Esophagus squamous epithelium (tissue), 4 donors: ENCODE measurements around the gene OIT3.

ENCODE experiments used
- POLR2A ChIP-seq, 4 donors: fragments of 450-650 bp; IDR thresholded peaks; one replicate each; pipeline ENCODE4 v1.6.1; 2017; ENCODE audit warnings: antibody characterized with exemption in 4 of 4, mild to moderate bottlenecking in 4 of 4, moderate library complexity in 3 of 4
- TF ChIP-seq, protein P1 (sequence below), 6 experiments: fragments of 450-650 bp in 4 of 6; fragments of 200-600 bp in 2 of 6; sonication (generic) in 2 of 6; IDR thresholded peaks; one replicate each; pipeline ENCODE4 v1.5.1; 2016 to 2019; ENCODE audit warnings: antibody characterized with exemption in 6 of 6, mild to moderate bottlenecking in 4 of 6, moderate library complexity in 4 of 6

DNA sequence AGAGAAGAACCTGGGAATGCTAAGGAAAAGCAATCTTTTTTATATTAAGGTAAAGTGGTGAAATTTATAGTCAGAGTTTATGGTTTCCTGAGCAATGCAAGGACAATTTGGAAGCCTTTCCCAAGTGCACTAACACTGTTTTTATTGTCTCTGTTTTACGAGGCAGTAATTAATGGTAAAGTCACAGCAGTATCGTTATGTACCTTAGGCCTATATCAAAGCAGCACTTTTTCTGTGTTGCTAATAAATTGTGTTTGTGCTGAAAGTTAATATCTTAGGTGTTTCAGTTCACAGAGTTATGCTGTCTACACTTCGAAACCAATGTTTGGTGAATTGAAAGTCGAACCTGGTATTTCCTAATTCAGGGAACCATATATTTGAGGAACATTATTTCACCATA lies 19.2 kb downstream of the OIT3 start:
- TF ChIP-seq, protein P1, sequence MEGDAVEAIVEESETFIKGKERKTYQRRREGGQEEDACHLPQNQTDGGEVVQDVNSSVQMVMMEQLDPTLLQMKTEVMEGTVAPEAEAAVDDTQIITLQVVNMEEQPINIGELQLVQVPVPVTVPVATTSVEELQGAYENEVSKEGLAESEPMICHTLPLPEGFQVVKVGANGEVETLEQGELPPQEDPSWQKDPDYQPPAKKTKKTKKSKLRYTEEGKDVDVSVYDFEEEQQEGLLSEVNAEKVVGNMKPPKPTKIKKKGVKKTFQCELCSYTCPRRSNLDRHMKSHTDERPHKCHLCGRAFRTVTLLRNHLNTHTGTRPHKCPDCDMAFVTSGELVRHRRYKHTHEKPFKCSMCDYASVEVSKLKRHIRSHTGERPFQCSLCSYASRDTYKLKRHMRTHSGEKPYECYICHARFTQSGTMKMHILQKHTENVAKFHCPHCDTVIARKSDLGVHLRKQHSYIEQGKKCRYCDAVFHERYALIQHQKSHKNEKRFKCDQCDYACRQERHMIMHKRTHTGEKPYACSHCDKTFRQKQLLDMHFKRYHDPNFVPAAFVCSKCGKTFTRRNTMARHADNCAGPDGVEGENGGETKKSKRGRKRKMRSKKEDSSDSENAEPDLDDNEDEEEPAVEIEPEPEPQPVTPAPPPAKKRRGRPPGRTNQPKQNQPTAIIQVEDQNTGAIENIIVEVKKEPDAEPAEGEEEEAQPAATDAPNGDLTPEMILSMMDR (IDR thresholded peaks at IDR 0.05) = no peak
- no peak for TF ChIP-seq POLR2A (IDR thresholded peaks at IDR 0.05)
